Brain microvascular endothelial cell (primary cell): ENCODE data around the gene MSMB.
"Not testable (repeated sequence)": the region's sequence is repeated elsewhere in the genome, so short reads cannot be mapped to it uniquely, and the experiment has no call there.

Experiments used
- DNase-seq: peaks from one replicate; pipeline ENCODE4 v3.0.0-alpha.2; 2020
- H3K27ac ChIP-seq: fragments of 250-450 bp; sonication (Bioruptor Pico); 2 replicates; pipeline ENCODE4 v1.5.1; 2020; ENCODE audit warnings: mild to moderate bottlenecking, moderate library complexity
- H3K27me3 ChIP-seq: fragments of 250-450 bp; sonication (Bioruptor Pico); replicated peaks from 2 replicates; pipeline ENCODE4 v1.5.1; 2020; ENCODE audit warnings: mild to moderate bottlenecking
- H3K36me3 ChIP-seq: fragments of 250-450 bp; sonication (Bioruptor Pico); replicated peaks from 2 replicates; pipeline ENCODE4 v1.5.1; 2020; ENCODE audit warnings: mild to moderate bottlenecking
- H3K4me3 ChIP-seq: 2 replicates; pipeline ENCODE4 v1.5.1; 2011; ENCODE audit warnings: low read depth, mild to moderate bottlenecking, control low read depth, low read length, moderate library complexity
- in situ Hi-C: cut with HindIII; loops from 2 replicates; pipeline ENCODE4 v1.10.0; 2017; ENCODE audit warnings: low sequenced_read_pairs, low pct_ligation_motif_present
- TF ChIP-seq, protein P1 (sequence below): IDR thresholded peaks from 2 replicates; pipeline ENCODE4 v1.5.1; 2011; ENCODE audit warnings: low read depth, mild to moderate bottlenecking, moderate library complexity, low read length, control low read depth, inconsistent platforms; ENCODE audit errors: missing control alignments

Gene MSMB

DNA sequence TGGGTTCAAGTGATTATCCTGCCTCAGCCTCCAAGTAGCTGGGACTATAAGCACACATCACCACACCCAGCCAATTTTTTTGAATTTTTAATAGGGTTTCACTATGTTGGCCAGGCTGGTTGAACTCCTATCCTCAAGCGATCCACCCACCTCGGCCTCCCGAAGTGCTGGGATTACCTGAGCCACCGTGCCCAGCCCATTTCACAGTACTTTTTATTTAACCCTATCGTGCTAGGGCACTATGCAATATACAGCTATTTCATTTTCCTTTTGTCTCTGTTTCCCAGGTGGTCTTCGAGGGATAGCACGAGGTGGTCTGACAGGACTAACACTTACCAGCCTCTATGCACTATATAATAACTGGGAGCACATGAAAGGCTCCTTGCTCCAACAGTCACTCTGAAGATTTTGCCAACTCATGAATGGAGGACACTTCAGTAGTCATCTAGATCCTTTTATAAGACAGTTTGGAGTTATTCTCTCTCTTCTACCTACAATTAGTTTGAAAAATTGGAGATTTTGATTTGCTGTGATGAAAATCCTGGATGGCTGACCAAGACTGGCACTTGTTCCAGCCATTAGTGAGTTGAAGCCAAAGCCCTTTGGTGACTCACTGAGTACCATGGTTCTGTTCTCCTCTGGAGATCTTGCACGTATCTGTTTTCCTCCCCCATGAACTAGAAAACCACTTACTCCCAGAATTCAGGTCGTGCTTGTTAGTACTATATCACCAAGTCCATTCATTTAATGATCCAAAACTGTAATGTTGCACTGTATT, 43.0 kb downstream of the MSMB start:
- DNase-seq, result no peak
- no peak overlapping the region for H3K27ac ChIP-seq
- peaks cover 57% of the 10 kb centered on the region for H3K36me3 ChIP-seq
- no peaks in the 10 kb centered on the region for H3K27me3 ChIP-seq
- TF ChIP-seq, protein P1, sequence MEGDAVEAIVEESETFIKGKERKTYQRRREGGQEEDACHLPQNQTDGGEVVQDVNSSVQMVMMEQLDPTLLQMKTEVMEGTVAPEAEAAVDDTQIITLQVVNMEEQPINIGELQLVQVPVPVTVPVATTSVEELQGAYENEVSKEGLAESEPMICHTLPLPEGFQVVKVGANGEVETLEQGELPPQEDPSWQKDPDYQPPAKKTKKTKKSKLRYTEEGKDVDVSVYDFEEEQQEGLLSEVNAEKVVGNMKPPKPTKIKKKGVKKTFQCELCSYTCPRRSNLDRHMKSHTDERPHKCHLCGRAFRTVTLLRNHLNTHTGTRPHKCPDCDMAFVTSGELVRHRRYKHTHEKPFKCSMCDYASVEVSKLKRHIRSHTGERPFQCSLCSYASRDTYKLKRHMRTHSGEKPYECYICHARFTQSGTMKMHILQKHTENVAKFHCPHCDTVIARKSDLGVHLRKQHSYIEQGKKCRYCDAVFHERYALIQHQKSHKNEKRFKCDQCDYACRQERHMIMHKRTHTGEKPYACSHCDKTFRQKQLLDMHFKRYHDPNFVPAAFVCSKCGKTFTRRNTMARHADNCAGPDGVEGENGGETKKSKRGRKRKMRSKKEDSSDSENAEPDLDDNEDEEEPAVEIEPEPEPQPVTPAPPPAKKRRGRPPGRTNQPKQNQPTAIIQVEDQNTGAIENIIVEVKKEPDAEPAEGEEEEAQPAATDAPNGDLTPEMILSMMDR, result no peak
- H3K4me3 ChIP-seq, result no peak overlapping the region
- in situ Hi-C loops, result no loop called here

DNA sequence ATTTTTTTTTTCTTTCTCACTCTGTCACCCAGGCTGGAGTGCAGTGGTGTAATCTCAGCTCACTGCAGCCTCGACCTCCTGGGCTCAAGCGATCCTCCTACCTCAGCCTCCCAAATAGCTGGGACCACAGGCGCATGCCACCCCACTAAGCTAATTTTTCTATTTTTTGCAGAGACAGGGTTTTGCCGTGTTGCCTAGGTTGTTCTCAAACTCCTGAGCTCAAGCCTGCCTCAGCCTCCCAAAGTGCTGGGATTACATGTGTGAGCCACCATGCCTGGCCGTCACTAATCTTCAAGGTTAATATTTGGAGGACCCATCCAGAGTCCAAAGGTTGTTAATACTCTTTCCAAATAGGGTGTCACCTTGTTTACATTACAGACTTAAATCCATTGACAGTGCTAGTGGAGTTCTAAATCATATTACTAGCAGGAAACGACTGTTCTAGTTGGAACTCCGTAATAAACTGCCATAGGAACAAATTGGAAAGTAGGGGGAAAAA, 43.8 kb downstream of the MSMB start:
- DNase-seq, in situ Hi-C loops, H3K4me3 ChIP-seq, H3K27me3 ChIP-seq, H3K27ac ChIP-seq: not testable (repeated sequence)
- peaks cover 50% of the 10 kb centered on the region for H3K36me3 ChIP-seq

DNA sequence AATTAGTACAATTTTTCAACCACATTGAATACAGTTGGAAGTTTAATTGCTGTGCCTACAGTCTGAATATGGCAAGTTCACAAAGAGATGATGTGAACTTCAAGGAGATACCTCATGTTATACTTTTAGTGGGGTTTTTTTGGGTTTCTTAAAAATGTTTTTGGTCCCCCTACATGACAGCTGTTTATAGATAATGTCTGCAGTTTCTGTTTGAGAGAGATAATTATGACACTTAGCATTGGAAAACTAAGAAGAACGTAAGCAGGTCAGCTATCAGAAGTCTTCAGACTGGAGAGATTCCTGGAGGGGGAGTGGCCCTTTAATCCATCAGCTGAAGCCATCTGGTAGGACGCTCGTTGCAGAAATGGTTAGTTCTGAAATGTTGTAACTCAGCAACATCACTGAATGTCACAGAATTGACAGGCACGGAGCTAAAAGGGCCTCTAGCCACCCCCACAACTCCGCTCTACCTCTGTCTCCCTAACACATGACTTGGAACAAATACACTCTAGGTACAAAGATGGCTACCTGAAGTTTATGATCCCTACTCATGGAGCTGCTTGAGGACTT, 44.8 kb downstream of the MSMB start:
- Histone ChIP-seq H3K36me3 (peaks cover 48% of the 10 kb centered on the region), H3K4me3 (no peak overlapping the region), H3K27me3 (no peaks in the 10 kb centered on the region), H3K27ac (no peak overlapping the region)
- in situ Hi-C loops, result no loop called here
- DNase-seq, result no peak
- TF ChIP-seq, protein P1, result no peak

DNA sequence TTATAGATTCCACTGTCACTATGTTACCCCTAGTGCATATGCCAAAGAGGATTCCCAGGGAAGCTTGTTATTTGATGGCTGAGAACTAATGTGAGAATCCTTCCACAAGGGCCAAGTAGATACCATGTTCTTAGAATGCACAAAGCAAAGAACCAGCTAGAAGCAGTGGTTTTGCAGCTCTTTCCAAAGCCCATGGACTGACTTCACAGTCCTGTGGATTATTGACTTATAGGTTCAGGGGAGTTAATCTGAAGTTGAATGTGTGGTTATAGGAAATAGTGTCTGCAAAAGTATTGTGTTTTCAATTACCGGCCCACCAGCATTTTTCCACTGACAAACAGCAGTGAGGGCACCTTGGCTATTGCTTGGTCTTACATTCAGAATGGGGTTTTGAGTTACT, 45.5 kb downstream of the MSMB start:
- Histone ChIP-seq H3K27ac (no peak overlapping the region), H3K27me3 (no peaks in the 10 kb centered on the region), H3K36me3 (peaks cover 43% of the 10 kb centered on the region), H3K4me3 (no peak overlapping the region)
- TF ChIP-seq, protein P1, result no peak
- DNase-seq, result no peak
- in situ Hi-C loops, result no loop called here

DNA sequence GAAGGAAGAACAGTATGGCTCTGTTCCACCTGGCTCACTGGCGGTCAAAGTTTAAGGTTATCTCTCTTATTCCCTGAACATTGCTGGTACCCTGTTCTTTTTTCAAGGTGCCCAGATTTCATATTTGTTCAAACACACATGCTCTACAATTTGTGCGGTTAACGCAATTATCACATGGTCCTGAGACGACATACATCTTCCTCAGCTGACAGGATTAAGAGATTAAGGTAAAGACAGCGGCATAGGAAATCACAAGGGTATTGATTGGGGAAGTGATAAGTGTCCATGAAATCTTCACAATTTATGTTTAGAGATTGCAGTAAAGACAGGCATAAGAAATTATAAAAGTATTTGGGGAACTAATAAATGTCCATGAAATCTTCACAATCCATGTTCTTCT, 46.1 kb downstream of the MSMB start:
- H3K27me3 ChIP-seq, H3K4me3 ChIP-seq, DNase-seq, in situ Hi-C loops, H3K27ac ChIP-seq: not testable (repeated sequence)
- peaks cover 37% of the 10 kb centered on the region for H3K36me3 ChIP-seq

DNA sequence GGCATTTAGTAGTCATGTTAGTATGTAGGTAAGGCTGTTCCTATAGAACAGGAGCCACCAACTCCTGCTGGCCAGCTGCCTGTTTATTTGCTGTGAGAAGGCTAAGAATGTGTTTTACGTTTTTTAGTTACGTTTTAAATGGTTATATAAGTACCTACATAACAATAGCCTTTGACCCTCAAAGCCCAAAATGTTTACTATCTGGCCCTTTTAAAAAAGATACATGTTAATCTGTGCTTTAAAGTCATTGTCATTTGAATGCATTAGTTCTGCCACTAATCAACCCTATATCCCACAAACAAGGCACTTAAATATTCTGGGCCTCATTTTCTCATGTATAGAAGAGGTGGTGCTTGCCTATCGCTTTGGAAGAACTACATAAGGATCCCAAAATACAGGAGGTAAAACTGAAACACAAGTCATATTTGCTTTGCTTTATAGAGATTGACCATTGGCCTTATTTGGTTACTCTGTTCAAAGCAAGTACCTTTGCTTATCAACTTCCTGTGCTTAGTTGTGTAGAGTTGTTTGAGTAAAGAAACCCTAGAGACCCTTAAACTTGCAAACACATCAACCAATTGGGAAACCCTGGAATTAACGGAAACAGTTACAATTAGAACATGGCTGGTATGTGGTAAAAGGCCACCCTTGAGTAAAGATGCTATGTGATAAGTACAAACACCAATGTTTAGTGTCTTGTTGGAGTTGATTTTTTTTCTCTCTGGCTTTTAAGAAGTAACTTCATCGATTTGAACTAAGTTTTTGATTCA, 47.9 kb downstream of the MSMB start:
- H3K4me3 ChIP-seq, result no peak overlapping the region
- no peak for DNase-seq
- TF ChIP-seq, protein P1, result no peak
- peaks cover 21% of the 10 kb centered on the region for H3K36me3 ChIP-seq
- H3K27me3 ChIP-seq, result no peaks in the 10 kb centered on the region
- no peak overlapping the region for H3K27ac ChIP-seq
- in situ Hi-C loops, result no loop called here
